D721Med (cell line): ENCODE results near the gene USP14.
"Not testable (repeated sequence)": the region's sequence is repeated elsewhere in the genome, so short reads cannot be mapped to it uniquely, and the experiment has no call there.

Experiments
- DNase-seq: peaks from one replicate; pipeline ENCODE4 v3.0.0; 2011; ENCODE audit warnings: low spot score; ENCODE audit not compliant: insufficient read length
- FAIRE-seq: peaks from 2 replicates; lab custom pipeline; 2011; peaks lifted over from hg19 to GRCh38; lab: Jason Lieb, UNC
- TF ChIP-seq, protein P1 (sequence below): IDR thresholded peaks from 2 replicates; pipeline ENCODE4 v1.5.1; 2012; ENCODE audit warnings: mild to moderate bottlenecking, control low read depth; ENCODE audit not compliant: insufficient read depth; ENCODE audit errors: missing control alignments

The USP14 gene

GRCh38 chr18:158128-159036 lies at the start of gene USP14:
Gene USP14 (plus strand): TSS chr18:158557. CDS start chr18:158699, 142 bp downstream.
- peak; percentile 89 for DNase-seq
- no peak for FAIRE-seq
- TF ChIP-seq, protein P1, sequence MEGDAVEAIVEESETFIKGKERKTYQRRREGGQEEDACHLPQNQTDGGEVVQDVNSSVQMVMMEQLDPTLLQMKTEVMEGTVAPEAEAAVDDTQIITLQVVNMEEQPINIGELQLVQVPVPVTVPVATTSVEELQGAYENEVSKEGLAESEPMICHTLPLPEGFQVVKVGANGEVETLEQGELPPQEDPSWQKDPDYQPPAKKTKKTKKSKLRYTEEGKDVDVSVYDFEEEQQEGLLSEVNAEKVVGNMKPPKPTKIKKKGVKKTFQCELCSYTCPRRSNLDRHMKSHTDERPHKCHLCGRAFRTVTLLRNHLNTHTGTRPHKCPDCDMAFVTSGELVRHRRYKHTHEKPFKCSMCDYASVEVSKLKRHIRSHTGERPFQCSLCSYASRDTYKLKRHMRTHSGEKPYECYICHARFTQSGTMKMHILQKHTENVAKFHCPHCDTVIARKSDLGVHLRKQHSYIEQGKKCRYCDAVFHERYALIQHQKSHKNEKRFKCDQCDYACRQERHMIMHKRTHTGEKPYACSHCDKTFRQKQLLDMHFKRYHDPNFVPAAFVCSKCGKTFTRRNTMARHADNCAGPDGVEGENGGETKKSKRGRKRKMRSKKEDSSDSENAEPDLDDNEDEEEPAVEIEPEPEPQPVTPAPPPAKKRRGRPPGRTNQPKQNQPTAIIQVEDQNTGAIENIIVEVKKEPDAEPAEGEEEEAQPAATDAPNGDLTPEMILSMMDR: no peak

DNA sequence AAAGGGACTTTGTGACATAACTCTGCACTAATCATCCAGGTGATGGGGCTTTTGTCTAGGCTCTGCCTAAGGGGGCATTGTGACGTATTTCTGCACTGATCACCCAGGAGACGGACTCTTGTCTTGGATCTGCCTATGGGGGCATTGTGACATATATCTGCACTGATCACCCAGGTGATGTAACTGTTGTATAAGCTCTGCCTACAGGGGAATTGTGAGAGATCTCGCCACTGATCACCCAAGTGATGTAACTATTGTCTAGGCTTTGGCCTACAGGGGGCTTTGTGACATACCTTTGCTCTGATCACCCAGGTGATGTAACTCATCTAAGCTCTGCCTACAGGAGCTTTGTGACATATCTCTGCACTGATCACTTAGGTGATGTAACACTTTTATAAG lies 49.7 kb upstream of the USP14 start:
- FAIRE-seq, DNase-seq: not testable (repeated sequence)

GRCh38 chr18:109130-109921 lies 49.0 kb upstream of the USP14 start:
- TF ChIP-seq, protein P1: peak; percentile 41
- not testable (repeated sequence) for FAIRE-seq, DNase-seq

- FAIRE-seq, DNase-seq: not testable (repeated sequence)
Measured at GRCh38 chr18:109922-110261, 48.5 kb upstream of the USP14 start.

- not testable (repeated sequence) for DNase-seq, FAIRE-seq
Measured at GRCh38 chr18:110351-111201, 47.8 kb upstream of the USP14 start.

DNA sequence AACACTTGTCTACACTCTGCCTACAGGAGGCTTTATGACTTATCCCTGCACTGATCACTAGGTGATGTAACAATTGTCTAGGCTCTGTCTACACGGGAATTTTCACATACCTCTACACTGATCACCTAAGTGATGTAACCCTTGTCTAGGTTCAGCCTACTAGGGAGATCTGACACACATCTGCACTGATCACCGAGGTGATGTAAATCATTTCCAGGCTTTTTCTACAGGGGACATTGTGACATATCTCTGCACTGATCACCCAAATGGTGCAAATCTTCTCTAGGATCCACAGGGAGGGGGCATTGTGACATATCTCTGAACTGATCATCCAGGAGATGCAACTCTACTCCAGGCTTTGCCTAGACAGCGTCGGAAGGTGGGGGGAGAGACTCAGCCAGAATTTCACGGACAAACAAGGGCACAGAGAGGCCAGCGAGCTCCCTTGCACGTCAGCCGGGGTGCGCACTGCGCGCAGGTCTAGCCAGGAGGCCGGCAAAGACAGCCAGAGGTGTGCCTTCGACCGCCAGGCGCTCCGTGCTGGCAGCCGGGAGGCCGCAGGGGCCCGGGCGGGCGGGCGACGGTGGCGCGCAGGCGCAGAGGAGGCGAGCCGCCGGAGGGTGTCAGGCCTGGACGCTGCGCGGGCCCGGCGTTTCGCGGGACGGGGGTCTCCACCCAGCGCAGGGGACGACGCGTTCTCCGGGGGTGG lies 46.9 kb upstream of the USP14 start:
- peak; percentile 50 for DNase-seq
- no peak for FAIRE-seq
- TF ChIP-seq, protein P1: no peak

DNA sequence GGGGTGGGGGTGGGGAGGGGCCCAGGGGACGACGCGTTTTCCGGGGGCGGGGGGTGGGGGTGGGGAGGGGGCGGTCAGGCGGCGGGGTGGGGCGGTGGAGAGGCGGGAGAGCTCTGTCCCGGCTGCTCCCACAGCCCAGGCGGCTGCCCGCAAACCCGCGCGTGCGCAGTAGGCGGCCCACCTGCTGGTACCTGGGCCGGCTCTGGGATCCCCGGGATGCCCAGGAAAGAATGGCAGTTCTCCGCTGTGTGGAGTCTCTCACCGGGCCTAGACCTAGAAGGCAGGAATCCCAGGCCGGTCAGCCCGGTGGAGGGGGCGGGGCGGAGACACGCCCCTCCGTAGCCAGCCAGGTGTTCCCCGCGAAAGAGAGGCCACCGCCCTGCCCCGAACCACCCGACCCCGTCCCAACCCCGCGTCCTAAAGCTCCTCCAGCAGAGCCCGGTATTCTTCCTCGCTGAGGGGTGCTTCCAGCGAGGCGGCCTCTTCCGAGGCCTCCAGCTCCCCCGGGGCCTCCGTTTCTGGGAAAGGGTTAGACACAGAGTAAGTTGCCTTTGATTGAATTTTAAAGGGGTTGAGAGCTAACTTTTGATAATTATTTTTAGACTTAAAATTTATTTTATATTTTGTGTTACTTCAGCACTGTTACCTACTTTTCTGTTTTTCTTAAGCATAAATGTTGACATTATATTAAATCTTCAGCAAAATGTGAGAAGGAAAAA lies 46.2 kb upstream of the USP14 start:
- not testable (repeated sequence) for DNase-seq
- peak; percentile 89 for FAIRE-seq

DNA sequence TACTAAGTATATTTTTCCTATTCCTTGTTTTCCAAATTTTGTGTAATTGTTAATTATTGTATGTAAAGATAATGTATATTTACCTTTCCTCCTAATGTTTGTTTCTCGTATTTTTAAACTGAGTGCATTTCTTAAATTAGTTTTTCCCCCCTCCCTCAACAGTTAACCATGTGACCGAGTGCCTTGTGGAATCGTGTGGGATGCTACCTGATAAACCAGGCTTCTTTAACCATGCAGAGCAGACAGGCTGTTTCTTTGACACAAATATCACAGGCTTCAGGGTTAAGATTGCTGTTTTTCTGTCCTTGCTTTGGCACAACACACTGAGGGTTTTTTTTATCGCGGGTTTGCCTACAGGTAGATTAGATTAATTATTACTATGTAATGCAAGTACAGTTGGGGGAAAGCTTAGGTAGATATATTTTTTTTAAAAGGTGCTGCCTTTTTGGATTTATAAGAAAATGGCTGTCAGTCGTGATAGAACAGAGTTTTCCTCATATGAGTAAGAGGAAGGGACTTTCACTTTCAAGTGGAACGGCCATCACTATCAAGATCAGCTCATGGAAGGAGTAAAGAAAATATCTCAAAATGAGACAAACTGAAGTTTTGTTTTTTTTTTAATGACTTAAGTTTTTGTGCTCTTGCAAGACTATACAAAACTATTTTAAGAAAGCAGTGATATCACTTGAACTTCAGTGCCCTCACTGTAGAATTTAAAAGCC lies 37.7 kb upstream of the USP14 start:
- FAIRE-seq: peak; percentile 81
- DNase-seq: not testable (repeated sequence)
